ENCODE results near the gene FSTL4. TPM values are rescaled to one million over a fixed set of nuclear protein-coding genes. Genes with fewer than 3 reads are reported as not detected.

FSTL4 gene
- total and polyA plus RNA-seq, 8 donors: 0.11 to 2.9 (median 0.22) TPM

GRCh38 chr5:133325864-133326263 is 286.5 kb downstream of the FSTL4 start:
- no peaks in the 10 kb centered on the region for H3K27me3 ChIP-seq
- TF ChIP-seq, protein P1, sequence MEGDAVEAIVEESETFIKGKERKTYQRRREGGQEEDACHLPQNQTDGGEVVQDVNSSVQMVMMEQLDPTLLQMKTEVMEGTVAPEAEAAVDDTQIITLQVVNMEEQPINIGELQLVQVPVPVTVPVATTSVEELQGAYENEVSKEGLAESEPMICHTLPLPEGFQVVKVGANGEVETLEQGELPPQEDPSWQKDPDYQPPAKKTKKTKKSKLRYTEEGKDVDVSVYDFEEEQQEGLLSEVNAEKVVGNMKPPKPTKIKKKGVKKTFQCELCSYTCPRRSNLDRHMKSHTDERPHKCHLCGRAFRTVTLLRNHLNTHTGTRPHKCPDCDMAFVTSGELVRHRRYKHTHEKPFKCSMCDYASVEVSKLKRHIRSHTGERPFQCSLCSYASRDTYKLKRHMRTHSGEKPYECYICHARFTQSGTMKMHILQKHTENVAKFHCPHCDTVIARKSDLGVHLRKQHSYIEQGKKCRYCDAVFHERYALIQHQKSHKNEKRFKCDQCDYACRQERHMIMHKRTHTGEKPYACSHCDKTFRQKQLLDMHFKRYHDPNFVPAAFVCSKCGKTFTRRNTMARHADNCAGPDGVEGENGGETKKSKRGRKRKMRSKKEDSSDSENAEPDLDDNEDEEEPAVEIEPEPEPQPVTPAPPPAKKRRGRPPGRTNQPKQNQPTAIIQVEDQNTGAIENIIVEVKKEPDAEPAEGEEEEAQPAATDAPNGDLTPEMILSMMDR (IDR thresholded peaks at IDR 0.05): no peak
- ATAC-seq (no peak), DNase-seq (no peak)
- no peak overlapping the region for H3K27ac ChIP-seq
- intact Hi-C loops (cut with DNase I): no loop called here
- no peaks in the 10 kb centered on the region for H3K36me3 ChIP-seq
- H3K4me1 ChIP-seq: no peaks in the 10 kb centered on the region
- no peaks in the 10 kb centered on the region for H3K9me3 ChIP-seq
- H3K4me3 ChIP-seq: no peak overlapping the region

DNA sequence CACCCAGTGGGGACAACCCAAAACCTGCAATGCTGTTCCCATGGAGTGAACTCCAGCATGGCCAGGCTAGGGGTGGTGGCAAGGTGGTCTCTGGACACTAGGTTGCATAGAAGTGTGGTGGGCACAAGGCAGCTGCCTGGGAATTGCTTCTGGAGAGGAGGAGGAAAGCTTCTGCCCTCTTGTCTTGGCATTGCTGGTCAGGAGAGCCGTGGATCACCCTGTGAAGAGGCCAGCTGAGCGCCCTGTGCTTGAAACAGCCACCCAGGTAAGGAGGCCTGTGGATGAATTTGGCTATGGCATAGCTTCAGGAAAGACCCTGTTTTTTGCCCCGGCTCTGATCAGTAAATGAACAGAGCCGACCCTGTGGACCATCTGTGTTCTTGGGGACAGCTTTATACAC is 287.4 kb downstream of the FSTL4 start:
- intact Hi-C loops (cut with DNase I): no loop called here
- TF ChIP-seq, protein P1 (IDR thresholded peaks at IDR 0.05): no peak
- H3K27ac ChIP-seq: no peak overlapping the region
- H3K36me3 ChIP-seq: no peaks in the 10 kb centered on the region
- no peaks in the 10 kb centered on the region for H3K9me3 ChIP-seq
- no peaks in the 10 kb centered on the region for H3K27me3 ChIP-seq
- H3K4me1 ChIP-seq: no peaks in the 10 kb centered on the region
- no peak for DNase-seq
- no peak overlapping the region for H3K4me3 ChIP-seq
- no peak for ATAC-seq

DNA sequence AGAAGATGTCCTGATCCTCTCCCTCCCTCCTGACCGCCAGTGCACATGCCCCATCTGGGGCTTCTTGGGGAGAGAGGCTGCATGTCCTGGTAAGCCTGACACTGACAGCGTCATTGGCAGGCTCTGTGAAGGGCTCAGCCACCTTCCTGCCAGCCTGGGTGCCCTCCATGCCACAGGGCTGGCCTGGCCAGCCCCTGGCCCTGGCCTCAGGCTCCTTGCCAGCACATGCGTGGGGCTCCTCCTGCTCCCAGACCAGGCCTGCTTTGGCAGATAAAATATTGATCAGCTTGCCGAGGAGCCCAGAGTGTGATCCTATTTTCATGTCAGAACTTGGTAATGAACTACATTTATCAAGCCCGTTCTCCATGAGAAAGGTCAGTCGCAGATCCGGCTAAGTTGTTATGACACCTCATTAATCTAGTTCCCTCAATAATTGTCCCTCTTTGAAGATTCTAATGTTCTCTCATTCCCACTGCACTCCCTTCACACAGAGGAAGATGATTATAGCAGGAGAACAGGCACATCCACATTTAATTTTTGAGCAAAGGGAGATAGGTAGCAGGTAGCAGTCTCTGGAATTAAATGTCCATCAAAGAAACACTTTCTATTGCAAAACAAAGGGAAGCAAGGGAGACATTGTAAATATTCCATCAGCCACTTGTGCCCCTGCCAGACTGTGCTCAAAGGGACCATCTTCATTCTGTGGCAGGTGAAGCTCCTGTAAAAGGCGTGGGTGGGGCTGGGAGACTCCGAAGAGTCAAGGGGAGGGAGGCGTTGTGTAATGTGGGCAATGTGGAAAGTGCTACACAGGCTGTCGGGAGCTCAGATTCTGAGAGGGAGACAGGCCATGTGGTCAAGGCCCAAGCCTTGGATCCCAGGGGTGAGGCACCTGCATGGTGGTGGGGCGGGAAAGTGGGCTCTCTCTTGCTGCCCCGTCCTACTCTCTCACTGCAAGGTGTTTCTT is 288.6 kb downstream of the FSTL4 start:
- TF ChIP-seq, protein P1 (IDR thresholded peaks at IDR 0.05): no peak
- Histone ChIP-seq H3K9me3 (no peaks in the 10 kb centered on the region), H3K4me1 (no peaks in the 10 kb centered on the region), H3K4me3 (no peak overlapping the region), H3K36me3 (no peaks in the 10 kb centered on the region), H3K27ac (no peak overlapping the region), H3K27me3 (no peaks in the 10 kb centered on the region)
- intact Hi-C loops (cut with DNase I): no loop called here
- DNase-seq (no peak), ATAC-seq (no peak)

- TF ChIP-seq, protein P1 (IDR thresholded peaks at IDR 0.05): no peak
Observed at GRCh38 chr5:133322743-133323142, 289.6 kb downstream of the FSTL4 start.

GRCh38 chr5:133321833-133322420 is 290.4 kb downstream of the FSTL4 start:
- no peak overlapping the region for H3K4me3 ChIP-seq
- H3K9me3 ChIP-seq: no peaks in the 10 kb centered on the region
- H3K36me3 ChIP-seq: no peaks in the 10 kb centered on the region
- intact Hi-C loops (cut with DNase I): no loop called here
- no peak overlapping the region for H3K27ac ChIP-seq
- DNase-seq (no peak), ATAC-seq (no peak)
- H3K27me3 ChIP-seq: no peaks in the 10 kb centered on the region
- TF ChIP-seq, protein P1 (IDR thresholded peaks at IDR 0.05): no peak
- no peaks in the 10 kb centered on the region for H3K4me1 ChIP-seq

More at GRCh38 chr5:133322743-133323142, 289.6 kb downstream of the FSTL4 start:
- Histone ChIP-seq H3K9me3 (no peaks in the 10 kb centered on the region), H3K4me3 (no peak overlapping the region), H3K4me1 (no peaks in the 10 kb centered on the region), H3K27ac (no peak overlapping the region), H3K36me3 (no peaks in the 10 kb centered on the region), H3K27me3 (no peaks in the 10 kb centered on the region)
- ATAC-seq (no peak), DNase-seq (no peak)
- intact Hi-C loops (cut with DNase I): no loop called here
